ENCODE data around the gene CEP72. TPM values are rescaled to one million over a fixed set of nuclear protein-coding genes. Genes with fewer than 3 reads are reported as not detected.

CEP72 gene
- total RNA-seq, 1 experiment from 2014 or later, result 24.8 TPM

GRCh38 chr5:569868-570361 lies 42.2 kb upstream of the CEP72 start:
- no peak overlapping the region for H4K8ac ChIP-seq (replicated peaks; ENCODE audit: insufficient read length, low read depth, low read length)
- H3K4ac ChIP-seq (ENCODE audit: low read depth, low read length), result no peak overlapping the region
- H2BK5ac ChIP-seq (ENCODE audit: insufficient read length, low read length), result no peak overlapping the region
- H2AFZ ChIP-seq (ENCODE audit: low read length), result no peak overlapping the region
- Mint-ChIP-seq H3K4me3 (no peak overlapping the region), H3K4me1 (peaks cover 6 to 15% of the 10 kb centered on the region in 2 experiments), H3K9me3 (peaks cover 0 to 3% of the 10 kb centered on the region in 2 experiments; a peak in 1 of 5 replicates), H3K36me3 (ENCODE audit: insufficient read depth in 1 of 3, low read depth in 3 of 3) (no peaks in the 10 kb centered on the region), H3K27me3 (ENCODE audit: low read depth) (peaks cover 39% of the 10 kb centered on the region), H3K27ac (no peak overlapping the region)
- H3K79me2 ChIP-seq (ENCODE audit: insufficient read depth, low read length), result no peaks in the 10 kb centered on the region
- no peak overlapping the region for H2BK120ac ChIP-seq (ENCODE audit: low read depth, low read length, poor library complexity, severe bottlenecking)
- no peaks in the 10 kb centered on the region for H4K20me1 ChIP-seq (ENCODE audit: control insufficient read depth, insufficient read depth, insufficient read length)
- peaks cover 2% of the 10 kb centered on the region; the same call in 1 of the 2 replicates for H3K27me3 ChIP-seq (ENCODE audit: insufficient read depth, low read length)
- no peak overlapping the region for H3K27ac ChIP-seq (ENCODE audit: insufficient read length, low read depth, low read length)
- no peaks in the 10 kb centered on the region for H3K23me2 ChIP-seq (ENCODE audit: insufficient read length, low read depth, low read length, poor library complexity, severe bottlenecking)
- H2AK5ac ChIP-seq (ENCODE audit: insufficient read length, low read length), result no peak overlapping the region
- no peak overlapping the region for H2BK12ac ChIP-seq (ENCODE audit: insufficient read length, low read depth, low read length)
- no peak overlapping the region for H3T11ph ChIP-seq (ENCODE audit: low read length)
- no peak overlapping the region for H2BK20ac ChIP-seq (ENCODE audit: low read depth, low read length, poor library complexity, severe bottlenecking)
- no peak overlapping the region for H2BK15ac ChIP-seq (ENCODE audit: low read depth, low read length)
- DNase-seq, result no peak
- H4K91ac ChIP-seq (ENCODE audit: insufficient read length, low read depth, low read length), result no peak overlapping the region
- no peak overlapping the region; the same call in 1 of the 2 replicates for H3K14ac ChIP-seq (ENCODE audit: insufficient read depth, low read length)
- H3K4me1 ChIP-seq (ENCODE audit: insufficient read depth, low read length), result no peaks in the 10 kb centered on the region
- WGBS (ENCODE audit: extremely low coverage, insufficient read length, low lambda C conversion rate), result no CpG with 5 or more reads among the region's 21 CpGs
- H3K9ac ChIP-seq (ENCODE audit: extremely low read depth, insufficient read length, low read length), result no peak overlapping the region
- no peak overlapping the region for H3K18ac ChIP-seq (ENCODE audit: insufficient read length, low read depth, low read length)
- no peaks in the 10 kb centered on the region for H3K9me3 ChIP-seq (ENCODE audit: control insufficient read depth, low read depth, low read length)
- H3K79me1 ChIP-seq (ENCODE audit: insufficient read depth, low read depth, low read length, poor library complexity, severe bottlenecking), result no peaks in the 10 kb centered on the region
- no peak overlapping the region for H3K56ac ChIP-seq (ENCODE audit: insufficient read length, low read depth, low read length)
- H4K5ac ChIP-seq (ENCODE audit: insufficient read length, low read depth, low read length), result no peak overlapping the region
- no peak overlapping the region for H3K4me2 ChIP-seq (ENCODE audit: insufficient read depth, insufficient read length, low read length)
- TF ChIP-seq CTCF (conservative IDR thresholded peaks at IDR 0.05), result no peak
- no peak overlapping the region for H3K23ac ChIP-seq (ENCODE audit: insufficient read length, low read depth, low read length)

Data from H9 (cell line).